GM12878 (cell line): ENCODE measurements around the gene VAC14. TPM values are rescaled to one million over a fixed set of nuclear protein-coding genes. Genes with fewer than 3 reads are reported as not detected.

Experiments used
- ATAC-seq: fragments of 200-7000 bp; cut with Tn5 transposase; 3 replicates; pipeline ENCODE4 v1.9.1; 2020; ENCODE audit warnings: mild to moderate bottlenecking, moderate library complexity
- BruUV-seq: library from RNA; stranded (reverse); fragments of 400-500 nt; replicated peaks from 2 replicates; lab custom pipeline; 2021; lab: Mats Ljungman, UMichigan
- CTCF ChIA-PET: fragments of 300-600 bp; sonication (Branson Sonifier 250); formaldehyde crosslinking; extraction: SDS; loops from one replicate; lab custom pipeline; 2021; ENCODE audit warnings: inconsistent platforms; lab: Yijun Ruan, JAX
- POLR2A ChIA-PET: fragments of 350-600 bp; formaldehyde crosslinking; extraction: SDS; loops from one replicate; lab custom pipeline; 2021; ENCODE audit warnings: inconsistent platforms; lab: Charles Lee
- RAD21 ChIA-PET: fragments of 300-600 bp; sonication (Branson Sonifier 250); formaldehyde crosslinking; loops from one replicate; lab custom pipeline; 2023; ENCODE audit warnings: antibody characterized with exemption; ENCODE audit not compliant: unreplicated experiment; lab: Charles Lee
- SMC1A ChIA-PET: fragments of 300-600 bp; sonication (Branson Sonifier 250); formaldehyde crosslinking; loops from one replicate; lab custom pipeline; 2023; ENCODE audit not compliant: unreplicated experiment, uncharacterized antibody; lab: Charles Lee
- DNase-seq: peaks from one replicate; pipeline ENCODE4 v3.0.0-alpha.2; 2011; ENCODE audit warnings: low read depth, low spot score
- FAIRE-seq: peaks from 3 replicates; lab custom pipeline; 2011; peaks lifted over from hg19 to GRCh38; lab: Jason Lieb, UNC
- H2AFZ ChIP-seq: 2 replicates; pipeline ENCODE4 v1.6.0; 2011; ENCODE audit warnings: low read depth, low read length, control low read depth; ENCODE audit not compliant: control insufficient read depth
- H3K27ac ChIP-seq: 2 replicates; pipeline ENCODE4 v1.5.1; 2011; ENCODE audit warnings: control low read depth; ENCODE audit not compliant: control insufficient read depth, insufficient read depth
- H3K27me3 ChIP-seq, 2 experiments: replicated peaks in 1 of 2; 2 replicates each; pipeline versions ENCODE4 v1.6.0 to v1.6.1; 2011; ENCODE audit warnings: low read length in 1 of 2; ENCODE audit not compliant: control insufficient read depth in 2 of 2, insufficient read depth in 2 of 2
- H3K36me3 ChIP-seq, 2 experiments: 2 replicates each; pipeline ENCODE4 v1.5.1; 2011; ENCODE audit warnings: low read length in 1 of 2; ENCODE audit not compliant: control insufficient read depth in 2 of 2, insufficient read depth in 2 of 2
- H3K4me1 ChIP-seq: 2 replicates; pipeline ENCODE4 v1.6.1; 2011; ENCODE audit warnings: mild to moderate bottlenecking, low read length, moderate library complexity, mixed read lengths; ENCODE audit not compliant: control insufficient read depth, insufficient read depth
- H3K4me2 ChIP-seq: 2 replicates; pipeline ENCODE4 v1.6.0; 2011; ENCODE audit warnings: control low read depth; ENCODE audit not compliant: control insufficient read depth, insufficient read depth
- H3K4me3 ChIP-seq: fragments of 200-600 bp; sonication (generic); 2 replicates; pipeline ENCODE4 v1.5.1; 2016
- H3K79me2 ChIP-seq: 2 replicates; pipeline ENCODE4 v1.6.0; 2011; ENCODE audit warnings: low read length; ENCODE audit not compliant: control insufficient read depth, insufficient read depth
- H3K9ac ChIP-seq: 2 replicates; pipeline ENCODE4 v1.8.0; 2011; ENCODE audit warnings: low read length, control low read depth, mixed read lengths; ENCODE audit not compliant: control insufficient read depth, insufficient read depth
- H3K9me3 ChIP-seq: replicated peaks from 3 replicates; pipeline ENCODE4 v1.5.1; 2011; ENCODE audit warnings: mild to moderate bottlenecking, low read length; ENCODE audit not compliant: control insufficient read depth, insufficient read depth
- H4K20me1 ChIP-seq: 2 replicates; pipeline ENCODE4 v1.6.0; 2011; ENCODE audit not compliant: control insufficient read depth, insufficient read depth
- BACH1 ChIP-seq: fragments of 450-650 bp; IDR thresholded peaks from 2 replicates; pipeline ENCODE4 v1.6.1; 2017; ENCODE audit warnings: mild to moderate bottlenecking, borderline replicate concordance
- ELK1 ChIP-seq: IDR thresholded peaks from 2 replicates; pipeline ENCODE4 v1.6.1; 2012; ENCODE audit warnings: low read depth, low read length, improper control_type of control experiment
- LARP7 ChIP-seq: fragments of 450-650 bp; IDR thresholded peaks from 2 replicates; pipeline ENCODE4 v1.6.1; 2017; ENCODE audit warnings: mild to moderate bottlenecking
- MLLT1 ChIP-seq: fragments of 450-650 bp; IDR thresholded peaks from 2 replicates; pipeline ENCODE4 v1.6.1; 2016; ENCODE audit warnings: mild to moderate bottlenecking
- NFXL1 ChIP-seq: fragments of 450-650 bp; IDR thresholded peaks from 2 replicates; pipeline ENCODE4 v1.6.1; 2017; ENCODE audit warnings: antibody characterized with exemption, mild to moderate bottlenecking, borderline replicate concordance
- RAD51 ChIP-seq: fragments of 450-650 bp; IDR thresholded peaks from 2 replicates; pipeline ENCODE4 v1.6.1; 2016; ENCODE audit warnings: moderate library complexity, mild to moderate bottlenecking, inconsistent platforms
- SUZ12 ChIP-seq: fragments of 200-600 bp; sonication (generic); IDR thresholded peaks from one replicate; pipeline ENCODE4 v1.6.1; 2018; ENCODE audit warnings: antibody characterized with exemption, mild to moderate bottlenecking; ENCODE audit not compliant: unreplicated experiment
- ZNF592 ChIP-seq: fragments of 450-650 bp; IDR thresholded peaks from 2 replicates; pipeline ENCODE4 v1.6.1; 2017; ENCODE audit warnings: mild to moderate bottlenecking, moderate library complexity
- ZZZ3 ChIP-seq: IDR thresholded peaks from 2 replicates; pipeline ENCODE4 v1.6.1; 2011; ENCODE audit warnings: low read depth; ENCODE audit not compliant: control insufficient read depth, insufficient read length
- WGBS: methylation state at CpG from one replicate; pipeline ENCODE4 v1.1.6; 2016; ENCODE audit warnings: low lambda C conversion rate; ENCODE audit not compliant: insufficient replicate concordance, insufficient coverage; ENCODE audit errors: missing lambda C conversion rate; 5-methylcytosine and 5-hydroxymethylcytosine counted together
- in situ Hi-C: fragments of 300-500 bp; cut with MboI; formaldehyde crosslinking; loops from 9 replicates; pipeline ENCODE4 v1.14.3; 2018; ENCODE audit warnings: mixed read lengths
- intact Hi-C: fragments of 100-400 bp; cut with micrococcal nuclease; formaldehyde crosslinking; loops from one replicate; pipeline ENCODE4 v1.14.2; 2022; ENCODE audit not compliant: unreplicated experiment
- polyA plus RNA-seq, 11 experiments: library from polyadenylated mRNA; depleted of rRNA in 4 of 11; unstranded in 6 of 11; stranded (reverse) in 5 of 11; fragments of >200 nt; fragmentation: Nextera tagmentation in 4 of 11; fragmentation: Illumina TruSeq in 1 of 11; extraction: Ambion mirVana in 4 of 11; extraction: Trizol in 1 of 11; gene quantifications; 1 replicate in 1 of 11; 2 replicates in 10 of 11; pipeline versions ENCODE4 v1.2.1 to v1.2.3, GENCODE V29; 2011 to 2016; ENCODE audit warnings: inconsistent platforms in 2 of 11, missing spikeins in 2 of 11, low read depth in 1 of 11
- total RNA-seq, 4 experiments: library from RNA; depleted of rRNA in 3 of 4; stranded (reverse); fragments of >200 nt in 3 of 4; fragmentation: Illumina TruSeq in 1 of 4; extraction: Trizol in 1 of 4; gene quantifications; 2 replicates each; pipeline versions ENCODE4 v1.2.1 to v1.2.3, GENCODE V29; 2013 to 2021

Gene VAC14
- total and polyA plus RNA-seq, 10 of the 15 experiments (the other 5 are each of a cell fraction or from before 2014, with no cell fraction given): 1.3 to 45.5 (median 25.5) TPM

GRCh38 chr16:70709457-70709856, 91.5 kb downstream of the VAC14 start:
- CTCF ChIA-PET: no interaction called here
- no peak overlapping the region for H2AFZ ChIP-seq
- no peak for DNase-seq
- no peak for ATAC-seq
- H3K4me3 ChIP-seq: no peak overlapping the region
- SMC1A ChIA-PET: no interaction called here
- H3K9me3 ChIP-seq: no peaks in the 10 kb centered on the region
- no peaks in the 10 kb centered on the region for H3K27me3 ChIP-seq
- RAD21 ChIA-PET: no interaction called here
- no peak overlapping the region for H3K27ac ChIP-seq
- H3K79me2 ChIP-seq: no peaks in the 10 kb centered on the region
- no peaks in the 10 kb centered on the region for H3K4me1 ChIP-seq
- 98% methylated on average over 5 of the region's 5 CpGs for WGBS
- intact Hi-C loops: no loop called here
- no peak for FAIRE-seq
- H3K9ac ChIP-seq: no peak overlapping the region
- no peak overlapping the region for H3K4me2 ChIP-seq
- no peak for TF ChIP-seq ZNF592
- TF ChIP-seq ZZZ3: no peak
- no peak for TF ChIP-seq SUZ12
- no peak for TF ChIP-seq MLLT1
- TF ChIP-seq NFXL1: no peak
- no peak for TF ChIP-seq LARP7
- TF ChIP-seq ELK1: no peak
- TF ChIP-seq RAD51: no peak
- no peak for TF ChIP-seq BACH1
- no TSS peak for BruUV-seq
- H4K20me1 ChIP-seq: no peaks in the 10 kb centered on the region
- peaks cover 2 to 5% of the 10 kb centered on the region in 2 experiments; a peak in 2 of 4 replicates for H3K36me3 ChIP-seq
- in situ Hi-C loops: no loop called here
- POLR2A ChIA-PET: no interaction called here
